HEK293T (cell line): Measurements from ENCODE around the gene PKM.

Experiments used
- CTCF ChIA-PET: fragments of 350-600 bp; formaldehyde crosslinking; extraction: SDS; loops from one replicate; lab custom pipeline; 2021; ENCODE audit warnings: antibody characterized with exemption, inconsistent platforms; lab: Yijun Ruan, JAX
- POLR2A ChIA-PET: fragments of 350-600 bp; formaldehyde crosslinking; extraction: SDS; loops from one replicate; lab custom pipeline; 2020; ENCODE audit warnings: antibody characterized with exemption, inconsistent platforms; lab: Yijun Ruan, JAX
- DNase-seq: peaks from one replicate; pipeline ENCODE4 v3.0.0; 2012; ENCODE audit warnings: mixed read lengths; ENCODE audit errors: extremely low spot score
- ARNT ChIP-seq: fragments of 450-650 bp; IDR thresholded peaks from 2 replicates; pipeline ENCODE4 v1.6.1; 2017; ENCODE audit warnings: mild to moderate bottlenecking
- BHLHE40 ChIP-seq: fragments of 450-650 bp; IDR thresholded peaks from 2 replicates; pipeline ENCODE4 v1.6.1; 2016; ENCODE audit warnings: mild to moderate bottlenecking, moderate library complexity, borderline replicate concordance
- CTBP1 ChIP-seq: fragments of 450-650 bp; IDR thresholded peaks from 2 replicates; pipeline ENCODE4 v1.6.1; 2016; ENCODE audit warnings: borderline replicate concordance
- ELF4 ChIP-seq: fragments of 450-650 bp; IDR thresholded peaks from 2 replicates; pipeline ENCODE4 v1.6.1; 2017; ENCODE audit warnings: antibody characterized with exemption
- FOXA1 ChIP-seq: fragments of 450-650 bp; IDR thresholded peaks from 2 replicates; pipeline ENCODE4 v1.6.1; 2016; ENCODE audit warnings: mild to moderate bottlenecking
- FOXK2 ChIP-seq: fragments of 450-650 bp; IDR thresholded peaks from 2 replicates; pipeline ENCODE4 v1.6.1; 2016; ENCODE audit warnings: mild to moderate bottlenecking
- FOXM1 ChIP-seq: fragments of 450-650 bp; IDR thresholded peaks from 2 replicates; pipeline ENCODE4 v1.6.1; 2017; ENCODE audit warnings: mild to moderate bottlenecking, borderline replicate concordance
- HDGF ChIP-seq: fragments of 450-650 bp; IDR thresholded peaks from 2 replicates; pipeline ENCODE4 v1.6.1; 2017; ENCODE audit warnings: antibody characterized with exemption, borderline replicate concordance
- L3MBTL2 ChIP-seq: fragments of 450-650 bp; conservative IDR thresholded peaks from 2 replicates; pipeline ENCODE4 v1.6.1; 2016; ENCODE audit warnings: mild to moderate bottlenecking
- LEF1 ChIP-seq: fragments of 450-650 bp; IDR thresholded peaks from 2 replicates; pipeline ENCODE4 v1.6.1; 2017; ENCODE audit warnings: mild to moderate bottlenecking, borderline replicate concordance
- NFRKB ChIP-seq: fragments of 450-650 bp; IDR thresholded peaks from 2 replicates; pipeline ENCODE4 v1.6.1; 2016; ENCODE audit warnings: mild to moderate bottlenecking, moderate library complexity
- SP1 ChIP-seq: fragments of 450-650 bp; IDR thresholded peaks from 2 replicates; pipeline ENCODE4 v1.6.1; 2017
- SUZ12 ChIP-seq: fragments of 450-650 bp; IDR thresholded peaks from 2 replicates; pipeline ENCODE4 v1.6.1; 2016; ENCODE audit warnings: mild to moderate bottlenecking
- TARDBP ChIP-seq: fragments of 450-650 bp; IDR thresholded peaks from 2 replicates; pipeline ENCODE4 v1.6.1; 2016
- ZNF384 ChIP-seq: fragments of 450-650 bp; IDR thresholded peaks from 2 replicates; pipeline ENCODE4 v1.6.1; 2016
- TF ChIP-seq, protein P1 (sequence below): fragments of 450-650 bp; IDR thresholded peaks from 2 replicates; pipeline ENCODE4 v1.6.1; 2016

Gene PKM

DNA sequence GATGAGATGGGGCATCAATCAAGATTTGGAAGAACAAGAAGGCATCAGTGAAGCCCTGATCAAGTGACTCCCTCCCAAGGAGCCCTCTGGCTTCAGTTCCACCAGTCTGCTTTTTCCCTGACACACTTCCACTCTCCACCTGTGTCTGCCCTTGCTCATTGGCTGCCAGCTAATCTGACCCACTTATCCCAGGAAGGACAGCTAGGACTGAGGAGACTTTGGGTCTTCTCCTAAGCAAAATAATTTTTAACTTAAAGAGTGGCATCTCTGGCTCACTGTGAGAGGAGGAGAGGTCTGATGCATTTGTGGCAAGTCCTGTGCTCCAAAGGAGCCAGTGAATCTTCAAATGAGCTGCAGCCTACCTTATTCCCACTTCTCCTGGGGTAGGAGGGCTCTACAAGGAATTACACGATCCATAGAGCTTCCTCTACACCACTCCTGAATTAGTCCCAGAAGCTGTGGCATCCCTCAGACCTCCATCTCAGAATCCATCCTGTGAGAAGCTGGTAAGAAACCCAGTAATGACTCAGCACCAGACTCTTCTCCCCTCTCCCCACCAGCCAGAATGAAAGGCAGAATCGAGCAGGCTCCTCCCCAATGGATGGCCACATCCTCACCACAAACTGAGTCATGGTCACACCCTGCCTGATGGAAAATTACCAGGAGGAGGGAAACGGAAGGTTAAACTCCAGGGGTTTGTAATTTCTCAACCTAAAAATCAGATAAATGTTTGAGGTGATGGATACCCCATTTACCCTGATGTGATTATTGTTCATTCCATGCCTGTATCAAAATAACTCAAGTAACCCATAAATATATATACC is 6.3 kb upstream of the PKM start:
- TF ChIP-seq FOXK2 (no peak), SUZ12 (no peak), L3MBTL2 (no peak), TARDBP (no peak), FOXM1 (no peak), ELF4 (no peak), FOXA1 (no peak), CTBP1 (no peak), BHLHE40 (no peak), LEF1 (no peak), HDGF (no peak), SP1 (no peak), NFRKB (no peak), ARNT (no peak), ZNF384 (no peak)
- TF ChIP-seq, protein P1, sequence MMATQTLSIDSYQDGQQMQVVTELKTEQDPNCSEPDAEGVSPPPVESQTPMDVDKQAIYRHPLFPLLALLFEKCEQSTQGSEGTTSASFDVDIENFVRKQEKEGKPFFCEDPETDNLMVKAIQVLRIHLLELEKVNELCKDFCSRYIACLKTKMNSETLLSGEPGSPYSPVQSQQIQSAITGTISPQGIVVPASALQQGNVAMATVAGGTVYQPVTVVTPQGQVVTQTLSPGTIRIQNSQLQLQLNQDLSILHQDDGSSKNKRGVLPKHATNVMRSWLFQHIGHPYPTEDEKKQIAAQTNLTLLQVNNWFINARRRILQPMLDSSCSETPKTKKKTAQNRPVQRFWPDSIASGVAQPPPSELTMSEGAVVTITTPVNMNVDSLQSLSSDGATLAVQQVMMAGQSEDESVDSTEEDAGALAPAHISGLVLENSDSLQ: no peak
- POLR2A ChIA-PET: interaction anchor here (6.8 kb wide), 1 partner anchor 7 kb away, joined by 77 read pairs; the partner anchor contains the start of gene PKM
- no peak for DNase-seq
- CTCF ChIA-PET: interaction anchor here (0.6 kb wide), 1 partner anchor 11 kb away, joined by 3 read pairs; no protein-coding TSS in a partner anchor

GRCh38 chr15:72236381-72237003 is 5.5 kb upstream of the PKM start:
- POLR2A ChIA-PET: no interaction called here
- DNase-seq: no peak
- CTCF ChIA-PET: interaction anchor here (0.6 kb wide), 2 partner anchors 9 to 10 kb away, joined by 3 read pairs; no protein-coding TSS in a partner anchor
- TF ChIP-seq BHLHE40 (no peak), SUZ12 (no peak), FOXK2 (no peak), CTBP1 (no peak), ZNF384 (no peak), ARNT (no peak), LEF1 (no peak), FOXA1 (no peak), L3MBTL2 (no peak), TARDBP (no peak), ELF4 (no peak), FOXM1 (no peak), NFRKB (no peak)
- TF ChIP-seq, protein P1: no peak

DNA sequence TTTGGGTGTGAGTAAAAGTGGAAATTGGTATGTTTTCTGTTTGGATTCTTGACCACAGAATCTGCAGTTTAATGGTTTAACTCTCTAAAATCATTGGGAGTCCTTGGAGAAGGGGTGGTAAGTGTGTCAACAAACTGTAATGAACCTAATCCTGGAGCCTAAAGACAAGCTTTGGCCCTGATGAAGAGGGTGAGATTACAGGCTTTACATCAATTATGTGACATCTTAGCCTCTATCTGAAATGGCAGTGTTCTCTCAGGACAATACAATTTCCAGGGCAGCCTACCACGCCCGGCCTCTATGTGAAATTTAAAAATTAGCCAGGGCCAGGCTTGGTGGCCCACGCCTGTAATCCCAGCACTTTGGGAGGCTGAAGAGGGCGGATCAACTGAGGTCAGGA is 4.3 kb upstream of the PKM start:
- ChIA-PET CTCF (interaction anchor here (0.9 kb wide), 1 partner anchor 9 kb away, joined by 4 read pairs; no protein-coding TSS in a partner anchor), POLR2A (no interaction called here)
- DNase-seq: no peak
- TF ChIP-seq BHLHE40 (no peak), LEF1 (no peak), L3MBTL2 (no peak), SP1 (no peak), HDGF (no peak), FOXK2 (no peak), FOXM1 (no peak), SUZ12 (no peak), TARDBP (no peak), ARNT (no peak), ZNF384 (no peak), FOXA1 (no peak), NFRKB (no peak), ELF4 (no peak), CTBP1 (no peak)
- TF ChIP-seq, protein P1: no peak

GRCh38 chr15:72233769-72234168 is 2.8 kb upstream of the PKM start:
- DNase-seq: no peak
- CTCF ChIA-PET: no interaction called here
- TF ChIP-seq ZNF384 (no peak), SUZ12 (no peak), CTBP1 (no peak), FOXK2 (no peak), ELF4 (no peak), SP1 (no peak), NFRKB (no peak), TARDBP (no peak), L3MBTL2 (no peak), ARNT (no peak), BHLHE40 (no peak), FOXA1 (no peak), HDGF (no peak), FOXM1 (no peak), LEF1 (no peak)
- TF ChIP-seq, protein P1: no peak
- POLR2A ChIA-PET: no interaction called here
